ENCODE data around the gene TTC28. TPM values are rescaled to one million over a fixed set of nuclear protein-coding genes. Genes with fewer than 3 reads are reported as not detected.

TTC28 gene
- total and polyA plus RNA-seq, 2 donors (not counting 1 experiment from before 2014, with no cell fraction given) = 8.2 to 31.4 TPM

DNA sequence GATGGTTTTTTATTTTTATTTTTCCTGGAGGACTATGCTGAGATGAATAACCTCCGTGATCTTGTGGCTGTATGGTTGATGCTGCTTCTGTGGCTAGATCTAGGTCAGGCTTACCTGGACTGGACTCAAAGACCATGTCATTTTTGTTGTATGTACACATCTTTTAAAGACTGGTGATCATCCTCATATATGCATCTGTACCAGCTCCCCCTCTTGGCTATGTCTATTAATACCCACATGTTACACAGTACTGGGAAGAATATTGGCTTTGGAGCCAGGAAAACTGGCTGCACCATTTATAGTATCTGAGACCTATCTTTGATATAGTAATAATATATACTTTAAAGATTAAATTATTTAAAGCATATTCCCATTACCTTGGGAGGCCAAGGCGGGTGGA, 742.2 kb downstream of the TTC28 start:
- Histone ChIP-seq H3K9ac (ENCODE audit: insufficient read depth, low read length) (no peak overlapping the region), H3K4me3 (replicated peaks in 1 of 4; ENCODE audit: control extremely low read depth in 1 of 4, insufficient read depth in 1 of 4, low read depth in 3 of 4, low read length in 4 of 4) (no peak overlapping the region), H3K36me3 (ENCODE audit: control insufficient read depth, insufficient read depth, low read length) (no peaks in the 10 kb centered on the region), H3K9me3 (ENCODE audit: control insufficient read depth, insufficient read depth, low read depth, low read length) (no peaks in the 10 kb centered on the region), H2AFZ (ENCODE audit: low read length) (no peak overlapping the region), H3K27me3 (ENCODE audit: control insufficient read depth, insufficient read depth, low read length) (no peaks in the 10 kb centered on the region), H3K4me2 (ENCODE audit: extremely low read depth, insufficient read depth, low read length) (no peak overlapping the region), H3K27ac (ENCODE audit: insufficient read depth, low read length) (no peak overlapping the region), H3K4me1 (ENCODE audit: control insufficient read depth, extremely low read depth, insufficient read depth, low read length) (no peaks in the 10 kb centered on the region), H3K79me2 (ENCODE audit: control insufficient read depth, insufficient read depth, low read length) (no peaks in the 10 kb centered on the region), H4K20me1 (ENCODE audit: control insufficient read depth, extremely low read depth, insufficient read depth, low read length) (no peaks in the 10 kb centered on the region)
- TF ChIP-seq, protein P1, sequence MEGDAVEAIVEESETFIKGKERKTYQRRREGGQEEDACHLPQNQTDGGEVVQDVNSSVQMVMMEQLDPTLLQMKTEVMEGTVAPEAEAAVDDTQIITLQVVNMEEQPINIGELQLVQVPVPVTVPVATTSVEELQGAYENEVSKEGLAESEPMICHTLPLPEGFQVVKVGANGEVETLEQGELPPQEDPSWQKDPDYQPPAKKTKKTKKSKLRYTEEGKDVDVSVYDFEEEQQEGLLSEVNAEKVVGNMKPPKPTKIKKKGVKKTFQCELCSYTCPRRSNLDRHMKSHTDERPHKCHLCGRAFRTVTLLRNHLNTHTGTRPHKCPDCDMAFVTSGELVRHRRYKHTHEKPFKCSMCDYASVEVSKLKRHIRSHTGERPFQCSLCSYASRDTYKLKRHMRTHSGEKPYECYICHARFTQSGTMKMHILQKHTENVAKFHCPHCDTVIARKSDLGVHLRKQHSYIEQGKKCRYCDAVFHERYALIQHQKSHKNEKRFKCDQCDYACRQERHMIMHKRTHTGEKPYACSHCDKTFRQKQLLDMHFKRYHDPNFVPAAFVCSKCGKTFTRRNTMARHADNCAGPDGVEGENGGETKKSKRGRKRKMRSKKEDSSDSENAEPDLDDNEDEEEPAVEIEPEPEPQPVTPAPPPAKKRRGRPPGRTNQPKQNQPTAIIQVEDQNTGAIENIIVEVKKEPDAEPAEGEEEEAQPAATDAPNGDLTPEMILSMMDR (conservative IDR thresholded peaks at IDR 0.05 in 1 of 2, IDR thresholded peaks at IDR 0.05 in 1 of 2; ENCODE audit: low read depth in 1 of 2, low read length in 2 of 2) = peak in 1 of 2 donors; percentile 17
- TF ChIP-seq EZH2 (IDR thresholded peaks at IDR 0.05; ENCODE audit: low read length, missing control alignments) = no peak
- DNase-seq (ENCODE audit: low read depth in 2 of 2) = no peak

DNA sequence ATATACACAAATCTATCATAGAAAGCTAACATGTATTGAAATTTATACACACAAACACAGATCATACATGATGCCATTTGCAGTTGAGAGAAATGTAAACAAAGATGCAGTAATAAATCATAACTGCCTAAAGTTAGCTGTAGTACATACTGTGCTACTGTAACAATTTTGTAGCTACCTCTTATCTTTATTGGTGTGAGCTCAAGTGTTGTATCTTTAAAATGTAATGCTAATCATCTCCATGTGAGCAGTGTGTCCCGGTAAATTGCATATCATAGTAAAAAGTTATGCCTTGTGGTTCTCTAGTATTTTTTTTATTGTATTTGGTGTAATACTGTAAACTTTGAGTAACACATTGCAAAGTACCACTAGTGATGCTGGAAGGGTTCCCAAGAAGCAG, 743.7 kb downstream of the TTC28 start:
- no peaks in the 10 kb centered on the region for H3K9me3 ChIP-seq (ENCODE audit: control insufficient read depth, insufficient read depth, low read depth, low read length)
- TF ChIP-seq, protein P1 (conservative IDR thresholded peaks at IDR 0.05 in 1 of 2, IDR thresholded peaks at IDR 0.05 in 1 of 2; ENCODE audit: low read depth in 1 of 2, low read length in 2 of 2) = no peak
- TF ChIP-seq EZH2 (IDR thresholded peaks at IDR 0.05; ENCODE audit: low read length, missing control alignments) = no peak
- no peak overlapping the region for H3K27ac ChIP-seq (ENCODE audit: insufficient read depth, low read length)
- no peak overlapping the region for H3K4me3 ChIP-seq (replicated peaks in 1 of 4; ENCODE audit: control extremely low read depth in 1 of 4, insufficient read depth in 1 of 4, low read depth in 3 of 4, low read length in 4 of 4)
- H3K9ac ChIP-seq (ENCODE audit: insufficient read depth, low read length) = no peak overlapping the region
- no peaks in the 10 kb centered on the region for H4K20me1 ChIP-seq (ENCODE audit: control insufficient read depth, extremely low read depth, insufficient read depth, low read length)
- H3K79me2 ChIP-seq (ENCODE audit: control insufficient read depth, insufficient read depth, low read length) = no peaks in the 10 kb centered on the region
- H3K4me1 ChIP-seq (ENCODE audit: control insufficient read depth, extremely low read depth, insufficient read depth, low read length) = no peaks in the 10 kb centered on the region
- no peaks in the 10 kb centered on the region for H3K36me3 ChIP-seq (ENCODE audit: control insufficient read depth, insufficient read depth, low read length)
- no peaks in the 10 kb centered on the region for H3K27me3 ChIP-seq (ENCODE audit: control insufficient read depth, insufficient read depth, low read length)
- H3K4me2 ChIP-seq (ENCODE audit: extremely low read depth, insufficient read depth, low read length) = no peak overlapping the region
- no peak for DNase-seq (ENCODE audit: low read depth in 2 of 2)
- H2AFZ ChIP-seq (ENCODE audit: low read length) = no peak overlapping the region

DNA sequence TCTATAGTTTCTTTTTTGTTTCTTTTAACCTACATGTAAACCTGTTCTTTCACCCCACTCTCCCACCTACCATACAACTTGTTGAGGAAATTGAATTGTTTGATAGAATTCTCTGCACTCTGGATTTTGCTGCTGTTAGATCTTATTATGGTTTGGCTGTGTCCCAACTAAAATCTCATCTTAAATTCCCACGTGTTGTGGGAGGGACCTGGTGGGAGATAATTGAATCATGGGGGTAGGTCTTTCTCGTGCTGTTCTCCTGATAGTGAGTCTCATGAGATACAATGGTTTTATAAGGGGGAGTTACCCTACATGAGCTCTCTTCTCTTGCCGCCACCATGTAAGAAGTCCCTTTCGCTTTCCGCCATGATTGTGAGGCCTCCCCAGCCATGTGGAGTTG, 745.6 kb downstream of the TTC28 start:
- TF ChIP-seq, protein P1 (conservative IDR thresholded peaks at IDR 0.05 in 1 of 2, IDR thresholded peaks at IDR 0.05 in 1 of 2; ENCODE audit: low read depth in 1 of 2, low read length in 2 of 2) = no peak
- TF ChIP-seq EZH2 (IDR thresholded peaks at IDR 0.05; ENCODE audit: low read length, missing control alignments) = no peak
- Histone ChIP-seq H3K9me3 (ENCODE audit: control insufficient read depth, insufficient read depth, low read depth, low read length) (no peaks in the 10 kb centered on the region), H3K4me3 (replicated peaks in 1 of 4; ENCODE audit: control extremely low read depth in 1 of 4, insufficient read depth in 1 of 4, low read depth in 3 of 4, low read length in 4 of 4) (no peak overlapping the region)

More for the DNA sequence above, 745.6 kb downstream of the TTC28 start:
- no peak overlapping the region for H3K27ac ChIP-seq (ENCODE audit: insufficient read depth, low read length)
- DNase-seq (ENCODE audit: low read depth in 2 of 2) = no peak
- H3K4me2 ChIP-seq (ENCODE audit: extremely low read depth, insufficient read depth, low read length) = no peak overlapping the region
- no peaks in the 10 kb centered on the region for H3K4me1 ChIP-seq (ENCODE audit: control insufficient read depth, extremely low read depth, insufficient read depth, low read length)
- no peaks in the 10 kb centered on the region for H3K36me3 ChIP-seq (ENCODE audit: control insufficient read depth, insufficient read depth, low read length)
- no peaks in the 10 kb centered on the region for H3K27me3 ChIP-seq (ENCODE audit: control insufficient read depth, insufficient read depth, low read length)
- H3K9ac ChIP-seq (ENCODE audit: insufficient read depth, low read length) = no peak overlapping the region
- no peaks in the 10 kb centered on the region for H3K79me2 ChIP-seq (ENCODE audit: control insufficient read depth, insufficient read depth, low read length)
- H4K20me1 ChIP-seq (ENCODE audit: control insufficient read depth, extremely low read depth, insufficient read depth, low read length) = no peaks in the 10 kb centered on the region
- H2AFZ ChIP-seq (ENCODE audit: low read length) = no peak overlapping the region
